ENCODE measurements around the gene HDHD3.

- TF ChIP-seq TARDBP (IDR thresholded peaks at IDR 0.05) (no peak), SUZ12 (IDR thresholded peaks at IDR 0.05) (no peak), ELF4 (IDR thresholded peaks at IDR 0.05) (no peak), PKNOX1 (IDR thresholded peaks at IDR 0.05) (no peak), SP1 (IDR thresholded peaks at IDR 0.05) (no peak), FOXA1 (IDR thresholded peaks at IDR 0.05) (no peak), L3MBTL2 (conservative IDR thresholded peaks at IDR 0.05) (no peak), HDGF (IDR thresholded peaks at IDR 0.05; ENCODE audit: borderline replicate concordance) (no peak), NFRKB (IDR thresholded peaks at IDR 0.05) (no peak), FOXM1 (IDR thresholded peaks at IDR 0.05; ENCODE audit: borderline replicate concordance) (no peak), BHLHE40 (IDR thresholded peaks at IDR 0.05; ENCODE audit: borderline replicate concordance) (no peak), FOXK2 (IDR thresholded peaks at IDR 0.05) (no peak), CTBP1 (IDR thresholded peaks at IDR 0.05; ENCODE audit: borderline replicate concordance) (no peak)
These were observed 7.6 kb downstream of the HDHD3 start for GRCh38 chr9:113368982-113369854.

Measured in HEK293T (cell line).